NT2/D1 (cell line): ENCODE data around the gene CTNNA3.

ENCODE experiments used
- YY1 ChIP-seq: IDR thresholded peaks from 2 replicates; pipeline ENCODE4 v1.6.1; 2011; ENCODE audit not compliant: insufficient read length, insufficient read depth
- ZNF274 ChIP-seq: IDR thresholded peaks from 2 replicates; pipeline ENCODE4 v1.6.1; 2011; ENCODE audit warnings: mild to moderate bottlenecking, low read depth, low read length

DNA sequence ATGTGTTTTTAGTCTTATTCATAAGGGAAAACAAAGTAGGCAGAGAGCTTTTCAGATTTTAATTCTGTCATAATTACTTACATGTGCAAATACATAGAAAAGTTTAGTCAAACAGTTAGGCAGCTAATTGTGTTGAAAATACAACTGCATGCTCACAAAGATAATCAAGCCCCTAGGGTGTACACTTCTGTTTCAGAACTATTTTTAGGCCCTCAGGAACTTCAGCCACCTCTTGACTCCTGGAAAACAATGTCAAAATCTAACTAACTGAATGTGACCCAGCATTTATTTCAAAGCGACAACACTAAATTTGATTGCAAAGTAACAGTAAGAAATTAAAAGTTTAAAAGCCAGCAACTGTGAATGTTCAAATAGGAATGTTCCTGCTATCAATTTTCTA lies 1369.1 kb downstream of the CTNNA3 start:
- TF ChIP-seq YY1 (no peak), ZNF274 (no peak)
